B cell (primary cell): ENCODE data around the gene RAD51B. TPM values are rescaled to one million over a fixed set of nuclear protein-coding genes. Genes with fewer than 3 reads are reported as not detected.

Experiments used
- ATAC-seq: fragments of 200-7000 bp; cut with Tn5 transposase; one replicate; pipeline ENCODE4 v1.10.0; 2021; ENCODE audit warnings: low read depth, mild to moderate bottlenecking, moderate number of reproducible peaks, moderate library complexity
- CTCF ChIA-PET: fragments of 350-600 bp; sonication (Branson Sonifier 250); formaldehyde crosslinking; loops from one replicate; lab custom pipeline; 2021; ENCODE audit warnings: antibody characterized with exemption, inconsistent platforms; lab: Charles Lee
- POLR2A ChIA-PET: fragments of 350-600 bp; sonication (Branson Sonifier 250); formaldehyde crosslinking; loops from one replicate; lab custom pipeline; 2021; ENCODE audit warnings: antibody characterized with exemption; lab: Charles Lee
- DNase-seq: peaks from one replicate; pipeline ENCODE4 v3.0.0; 2013
- H2AFZ ChIP-seq: 2 replicates; pipeline ENCODE4 v1.6.1; 2012; ENCODE audit warnings: mild to moderate bottlenecking, low read depth, low read length; ENCODE audit not compliant: insufficient read depth, poor library complexity, severe bottlenecking
- H3K27ac ChIP-seq, 2 donors: 1 replicate in 1 of 2; 2 replicates in 1 of 2; pipeline ENCODE4 v1.5.1; 2012 to 2013; ENCODE audit warnings: low read length in 2 of 2, mild to moderate bottlenecking in 2 of 2, moderate library complexity in 1 of 2
- H3K27me3 ChIP-seq, 4 experiments: fragments of 200-600 bp in 1 of 4; sonication (generic) in 1 of 4; replicated peaks in 1 of 4; 1 replicate in 2 of 4; 2 replicates in 2 of 4; pipeline versions ENCODE4 v1.6.1 to v1.7.0; 2013 to 2016; ENCODE audit warnings: low read length in 3 of 4, mild to moderate bottlenecking in 2 of 4, mixed read lengths in 1 of 4, moderate library complexity in 1 of 4; ENCODE audit not compliant: insufficient read depth in 4 of 4, control insufficient read depth in 3 of 4; ENCODE audit errors: control extremely low read depth in 1 of 4
- H3K36me3 ChIP-seq, 2 experiments: replicated peaks in 1 of 2; 1 replicate in 1 of 2; 2 replicates in 1 of 2; pipeline versions ENCODE4 v1.6.1 to v1.7.1; 2013; ENCODE audit warnings: low read length in 1 of 2; ENCODE audit not compliant: insufficient read depth in 2 of 2, control insufficient read depth in 1 of 2; ENCODE audit errors: control extremely low read depth in 1 of 2, extremely low read depth in 1 of 2
- H3K4me1 ChIP-seq, 2 donors: fragments of 200-600 bp in 1 of 2; sonication (generic) in 1 of 2; 1 replicate in 1 of 2; 2 replicates in 1 of 2; pipeline versions ENCODE4 v1.5.1 to v1.6.1; 2013 to 2017; ENCODE audit warnings: low read length in 2 of 2; ENCODE audit not compliant: control insufficient read depth in 2 of 2, insufficient read depth in 2 of 2
- H3K4me2 ChIP-seq: replicated peaks from 2 replicates; pipeline ENCODE3; 2012; ENCODE audit warnings: mild to moderate bottlenecking, low read depth, low read length; ENCODE audit not compliant: poor library complexity, severe bottlenecking
- H3K4me3 ChIP-seq, 5 experiments: fragments of 200-600 bp in 1 of 5; sonication (generic) in 1 of 5; 1 replicate in 3 of 5; 2 replicates in 2 of 5; pipeline versions ENCODE4 v1.5.1 to v1.7.0; 2011 to 2016; ENCODE audit warnings: low read length in 4 of 5, mild to moderate bottlenecking in 4 of 5, low read depth in 2 of 5, control low read depth in 1 of 5, moderate library complexity in 1 of 5; ENCODE audit not compliant: insufficient read depth in 1 of 5; ENCODE audit errors: control extremely low read depth in 1 of 5, extremely low read depth in 1 of 5
- H3K79me2 ChIP-seq: fragments of 200-600 bp; sonication (generic); one replicate; pipeline ENCODE4 v1.6.0; 2016; ENCODE audit warnings: low read length; ENCODE audit not compliant: control insufficient read depth, insufficient read depth
- H3K9ac ChIP-seq: fragments of 200-600 bp; sonication (generic); 2 replicates; pipeline ENCODE4 v1.6.1; 2017; ENCODE audit warnings: mild to moderate bottlenecking, low read length, moderate library complexity
- H3K9me3 ChIP-seq, 3 donors: one replicate each; pipeline versions ENCODE4 v1.6.1 to v1.7.1; 2013; ENCODE audit warnings: low read length in 2 of 3; ENCODE audit not compliant: control insufficient read depth in 2 of 3, insufficient read depth in 1 of 3; ENCODE audit errors: control extremely low read depth in 1 of 3
- H4K20me1 ChIP-seq: 2 replicates; pipeline ENCODE4 v1.6.0; 2012; ENCODE audit warnings: mild to moderate bottlenecking, low read length; ENCODE audit not compliant: insufficient read depth, control insufficient read depth, poor library complexity, severe bottlenecking
- H3K27ac Mint-ChIP-seq: one replicate; pipeline ENCODE4 v1.8.0; 2021; ENCODE audit warnings: mixed read lengths
- H3K27me3 Mint-ChIP-seq: one replicate; pipeline ENCODE4 v1.8.0; 2021; ENCODE audit warnings: mixed read lengths
- H3K4me1 Mint-ChIP-seq: one replicate; pipeline ENCODE4 v1.8.0; 2021; ENCODE audit warnings: mixed read lengths
- H3K4me3 Mint-ChIP-seq: one replicate; pipeline ENCODE4 v1.8.0; 2021; ENCODE audit warnings: mixed read lengths
- H3K9me3 Mint-ChIP-seq: one replicate; pipeline ENCODE4 v1.8.0; 2022; ENCODE audit warnings: mixed read lengths; ENCODE audit not compliant: insufficient read depth
- CTCF ChIP-seq: fragments of 200-600 bp; IDR thresholded peaks from one replicate; pipeline ENCODE4 v1.8.0; 2022; ENCODE audit warnings: antibody characterized with exemption, mild to moderate bottlenecking
- EZH2 ChIP-seq: IDR thresholded peaks from 2 replicates; pipeline ENCODE4 v1.6.1; 2012; ENCODE audit warnings: borderline replicate concordance, low read depth, mild to moderate bottlenecking, moderate library complexity, low read length; ENCODE audit not compliant: insufficient read depth, poor library complexity, severe bottlenecking
- WGBS: methylation state at CpG from one replicate; pipeline ENCODE4 v1.1.5; 2013; ENCODE audit warnings: missing lambda C conversion rate; ENCODE audit not compliant: insufficient coverage; 5-methylcytosine and 5-hydroxymethylcytosine counted together
- intact Hi-C: fragments of 100-400 bp; cut with micrococcal nuclease; formaldehyde crosslinking; loops from one replicate; pipeline ENCODE4 v1.10.0; 2022
- polyA plus RNA-seq: library from polyadenylated mRNA; depleted of rRNA; stranded (reverse); fragments of >200 nt; gene quantifications from 2 replicates; pipeline ENCODE4 v1.2.3, GENCODE V29; 2012
- total RNA-seq, 2 donors: library from RNA; stranded (reverse); fragments of 120-200 nt in 1 of 2; gene quantifications; 1 replicate in 1 of 2; 2 replicates in 1 of 2; pipeline versions ENCODE4 v1.2.3 to v1.2.4, GENCODE V29; 2013 to 2022

RAD51B gene
- total and polyA plus RNA-seq, 2 donors (not counting 1 experiment from before 2014, with no cell fraction given): 6.5 to 60.6 TPM

GRCh38 chr14:68441542-68441941 lies 622.0 kb downstream of the RAD51B start:
- Histone ChIP-seq H3K79me2 (peaks cover 9% of the 10 kb centered on the region), H3K4me3 (no peak overlapping the region), H3K27me3 (no peaks in the 10 kb centered on the region), H3K36me3 (no peaks in the 10 kb centered on the region), H3K9ac (no peak overlapping the region), H3K9me3 (peaks cover 0 to 1% (median 0%) of the 10 kb centered on the region in 3 donors), H3K4me2 (no peak overlapping the region), H3K27ac (no peak overlapping the region), H3K4me1 (no peaks in the 10 kb centered on the region), H4K20me1 (no peaks in the 10 kb centered on the region), H2AFZ (no peak overlapping the region)
- TF ChIP-seq EZH2: no peak
- TF ChIP-seq CTCF: no peak
- Mint-ChIP-seq H3K4me3 (no peak overlapping the region), H3K27ac (no peak overlapping the region), H3K4me1 (peaks cover 13% of the 10 kb centered on the region), H3K27me3 (no peaks in the 10 kb centered on the region), H3K9me3 (peaks cover under 1% of the 10 kb centered on the region)
- ChIA-PET POLR2A (interaction anchor here (0.7 kb wide), 2 partner anchors 277 to 402 kb away, joined by 6 to 10 read pairs; no protein-coding TSS in a partner anchor), CTCF (no interaction called here)
- ATAC-seq (no peak), DNase-seq (no peak)
- WGBS: no CpG with 5 or more reads among the region's 3 CpGs
- intact Hi-C loops: no loop called here

DNA sequence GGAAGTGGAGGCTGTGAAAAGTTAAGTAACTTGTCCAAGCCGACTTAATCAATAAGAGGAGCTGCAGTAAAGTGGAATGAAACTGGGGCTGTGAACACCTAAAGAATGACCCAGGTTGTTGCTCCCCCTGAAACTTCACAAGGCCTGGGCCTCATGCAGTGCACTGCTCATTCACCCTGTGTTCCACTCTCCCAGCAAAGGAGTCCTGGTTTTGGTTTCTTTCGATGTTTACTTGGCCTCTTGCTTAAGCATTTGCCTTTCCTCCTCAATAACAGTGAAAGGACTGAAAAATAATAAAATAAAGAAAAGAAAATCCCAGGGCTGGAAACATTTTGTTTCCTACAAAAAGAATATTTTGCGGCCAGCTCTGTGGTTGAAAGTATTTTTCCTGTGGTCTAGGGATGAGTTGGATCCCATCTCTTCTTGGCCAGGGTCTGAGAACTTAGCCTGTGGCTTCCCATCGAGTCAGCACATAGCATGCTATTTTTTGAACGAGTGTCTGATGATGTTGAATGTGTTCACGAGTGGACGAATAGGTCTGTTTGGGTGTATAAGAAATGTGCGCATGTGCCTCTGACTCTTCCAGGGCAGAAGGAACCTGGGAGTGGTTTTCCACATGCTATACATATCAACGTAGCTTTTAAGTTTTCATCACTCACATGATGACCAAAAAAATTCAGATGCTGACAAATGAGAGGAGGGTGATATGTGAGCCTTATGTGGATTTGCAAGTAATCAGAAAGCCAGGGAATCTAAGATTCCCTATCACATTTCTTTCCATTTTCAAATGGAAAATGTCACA lies 623.5 kb downstream of the RAD51B start:
- H3K36me3 ChIP-seq: no peaks in the 10 kb centered on the region
- Mint-ChIP-seq H3K9me3 (no peaks in the 10 kb centered on the region), H3K4me1 (peaks cover 11% of the 10 kb centered on the region), H3K4me3 (no peak overlapping the region), H3K27ac (no peak overlapping the region), H3K27me3 (no peaks in the 10 kb centered on the region)
- ATAC-seq (no peak), DNase-seq (no peak)
- TF ChIP-seq CTCF: no peak
- TF ChIP-seq EZH2: no peak
- ChIA-PET POLR2A (no interaction called here), CTCF (interaction anchor here (1.3 kb wide), 2 partner anchors 9 to 19 kb away, joined by 3 read pairs; no protein-coding TSS in a partner anchor)
- intact Hi-C loops: no loop called here
- no peak overlapping the region for H3K9ac ChIP-seq
- H3K27ac ChIP-seq: no peak overlapping the region
- H3K9me3 ChIP-seq: no peaks in the 10 kb centered on the region
- H3K27me3 ChIP-seq: no peaks in the 10 kb centered on the region
- H3K4me1 ChIP-seq: no peaks in the 10 kb centered on the region
- no peak overlapping the region for H2AFZ ChIP-seq
- H3K4me2 ChIP-seq: no peak overlapping the region
- WGBS: 97% methylated on average over 3 of the region's 9 CpGs
- H3K4me3 ChIP-seq: no peak overlapping the region
- peaks cover under 1% of the 10 kb centered on the region for H3K79me2 ChIP-seq
- H4K20me1 ChIP-seq: no peaks in the 10 kb centered on the region
